SH-SY5Y (cell line): ENCODE measurements around the gene ZMYND15.

Experiments used
- GATA2 ChIP-seq: IDR thresholded peaks from 2 replicates; pipeline ENCODE4 v1.6.1; 2011; ENCODE audit warnings: mild to moderate bottlenecking, low read depth, low read length
- GATA3 ChIP-seq: IDR thresholded peaks from 2 replicates; pipeline ENCODE4 v1.6.1; 2011; ENCODE audit warnings: low read depth, mild to moderate bottlenecking, low read length, moderate library complexity

DNA sequence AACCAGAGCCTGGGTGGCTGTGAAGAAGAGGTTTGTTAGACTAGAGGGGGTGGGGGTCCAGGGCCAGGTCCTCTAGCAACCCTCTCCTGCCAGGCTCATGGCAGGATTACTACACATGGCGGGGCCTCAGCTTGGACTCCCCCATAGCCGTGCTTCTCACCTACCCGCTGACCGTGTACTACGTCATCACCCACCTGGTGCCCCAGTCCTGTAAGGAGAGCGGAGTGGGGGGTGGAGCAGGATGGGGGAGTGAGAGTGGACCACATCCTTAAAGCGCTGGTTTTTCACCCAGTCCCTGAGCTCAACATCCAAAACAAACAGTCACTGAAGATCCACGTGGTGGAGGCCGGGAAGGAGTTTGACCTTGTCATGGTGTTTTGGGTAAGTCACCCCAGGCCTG is 4.3 kb downstream of the ZMYND15 start:
- TF ChIP-seq GATA2 (no peak), GATA3 (no peak)
